GM19467 (cell line): ENCODE measurements around the gene CNIH4.
"Not testable (repeated sequence)": the region's sequence is repeated elsewhere in the genome, so short reads cannot be mapped to it uniquely, and the experiment has no call there.

Experiments used
- ATAC-seq: cut with Tn5 transposase; IDR thresholded peaks from one replicate; pipeline ENCODE4 v1.9.1; 2021; ENCODE audit warnings: mild to moderate bottlenecking, moderate library complexity; ENCODE audit not compliant: unreplicated experiment

Gene CNIH4

DNA sequence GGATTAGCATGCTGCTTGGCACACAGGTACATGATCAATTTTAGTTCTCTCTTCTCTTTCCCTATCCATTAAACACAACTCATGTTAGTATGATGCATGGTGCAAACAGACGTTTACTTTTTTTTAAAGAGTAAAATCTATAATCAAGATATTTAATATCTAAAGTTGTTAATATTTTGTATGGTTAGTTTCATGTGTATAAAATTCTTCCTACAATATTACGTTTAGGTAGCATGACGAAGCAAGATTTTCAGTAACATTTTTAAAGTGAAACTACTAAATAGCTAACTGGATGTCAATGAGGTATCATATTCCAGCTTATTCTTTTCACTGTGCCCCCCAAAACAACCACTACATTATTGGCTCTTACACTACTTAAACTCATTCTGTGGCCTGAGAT, 36.6 kb downstream of the CNIH4 start:
- ATAC-seq: no peak

DNA sequence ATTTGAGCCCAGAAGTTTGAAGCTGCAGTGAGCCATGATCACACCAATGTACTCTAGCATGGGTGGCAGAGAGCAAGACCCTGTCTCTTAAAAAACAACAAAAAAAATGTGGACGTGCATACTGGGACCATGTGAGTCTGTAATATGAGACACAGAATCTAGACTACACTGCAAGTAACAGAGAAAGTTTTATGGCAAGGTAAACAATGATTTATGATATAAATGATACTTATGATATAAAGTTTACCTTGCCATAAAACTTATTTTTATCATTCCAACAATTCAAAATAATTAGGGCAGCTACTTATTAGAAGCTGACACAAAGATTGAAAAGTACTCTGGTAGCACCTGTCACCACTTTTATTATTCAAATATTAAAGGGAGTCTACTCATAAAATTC, 43.2 kb downstream of the CNIH4 start:
- no peak for ATAC-seq

DNA sequence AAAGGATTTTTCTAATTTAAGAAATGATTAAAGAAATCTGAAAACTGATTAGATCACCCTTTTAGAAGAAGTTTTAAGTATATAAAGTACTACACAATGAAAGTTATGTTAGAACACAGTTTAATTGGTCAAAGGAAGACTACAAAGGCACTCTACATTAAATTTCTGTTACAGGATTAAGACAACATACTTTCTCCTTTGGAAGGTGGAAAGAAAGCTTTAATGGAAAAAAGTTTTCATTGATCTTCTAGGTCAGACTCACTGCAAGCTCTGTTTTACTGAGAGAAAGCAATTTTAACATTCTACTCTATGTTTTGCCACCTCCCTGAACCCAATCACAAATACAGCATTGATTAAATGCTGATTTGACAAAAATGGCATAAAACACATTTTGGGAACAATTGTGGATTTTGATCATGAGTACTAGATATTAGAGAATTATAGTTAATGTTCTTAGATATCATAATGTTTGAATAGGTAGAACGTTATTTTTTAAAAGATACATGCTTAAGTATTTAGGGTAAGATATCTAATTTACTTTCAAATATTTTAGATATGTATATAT, 45.9 kb downstream of the CNIH4 start:
- no peak for ATAC-seq

DNA sequence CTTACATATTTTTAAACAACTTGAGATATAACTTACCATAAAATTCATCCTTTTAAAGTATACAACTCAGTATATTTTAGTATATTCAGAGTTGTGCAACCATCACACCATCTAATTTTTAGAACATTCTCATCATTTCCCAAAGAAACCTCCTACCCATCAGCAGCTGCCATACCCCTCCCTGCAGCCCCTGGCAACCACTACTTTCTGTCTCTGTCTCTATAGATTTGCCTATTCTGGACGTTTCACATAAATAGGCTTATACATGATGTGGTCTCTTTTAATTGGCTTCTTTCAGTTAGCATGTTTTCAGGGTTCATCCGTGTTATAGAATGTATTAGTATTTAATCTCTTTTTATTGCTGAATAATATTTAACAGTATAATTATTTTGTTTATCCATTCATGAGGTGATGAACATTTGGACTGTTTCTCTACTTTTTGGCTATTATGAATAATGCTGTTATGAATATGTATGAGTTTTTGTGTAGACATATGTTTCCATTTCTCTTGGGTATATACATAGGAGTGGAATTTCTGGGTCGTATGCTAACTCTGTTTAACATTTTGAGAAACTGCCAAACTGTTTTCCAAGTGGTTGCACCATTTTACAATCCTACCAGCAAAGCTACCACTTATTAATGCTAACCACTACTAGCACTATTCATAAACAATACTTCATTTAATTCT, 48.4 kb downstream of the CNIH4 start:
- no peak for ATAC-seq

DNA sequence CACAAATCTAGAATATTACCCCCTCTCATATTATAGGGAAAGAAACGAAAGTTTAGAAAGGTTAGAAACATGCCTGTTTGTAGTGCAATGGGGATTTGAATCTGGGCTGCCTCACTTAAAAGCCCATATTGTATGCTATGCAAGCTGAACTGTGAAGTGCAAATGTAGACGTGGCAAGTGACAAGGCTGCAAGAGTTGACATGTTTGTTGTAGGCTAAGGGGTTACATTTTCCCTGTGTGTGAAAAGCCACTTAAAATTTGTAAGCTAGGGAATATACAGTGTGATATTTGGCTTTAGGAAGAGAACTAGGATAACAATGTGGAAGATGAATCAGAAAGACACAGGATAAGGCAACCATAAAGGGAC, 48.9 kb downstream of the CNIH4 start:
- ATAC-seq: no peak

DNA sequence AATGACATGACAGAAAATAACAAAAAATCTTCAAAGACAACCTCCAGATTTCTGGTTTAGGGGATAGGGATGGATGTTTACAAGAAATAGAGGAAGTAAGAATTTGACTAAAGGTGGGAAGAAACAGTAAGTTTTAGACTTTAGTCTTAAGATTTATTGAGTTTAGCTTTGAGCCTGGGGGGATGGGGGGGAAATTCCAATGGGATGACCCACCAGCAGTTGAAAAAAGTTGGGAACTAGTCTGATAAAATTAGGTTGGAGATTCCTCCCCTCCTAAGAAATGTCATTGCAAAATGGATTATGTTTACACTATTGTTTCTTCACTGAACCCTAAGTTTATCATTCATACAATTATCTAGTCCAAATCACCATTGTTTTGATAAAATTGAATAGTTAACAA, 49.5 kb downstream of the CNIH4 start:
- no peak for ATAC-seq

DNA sequence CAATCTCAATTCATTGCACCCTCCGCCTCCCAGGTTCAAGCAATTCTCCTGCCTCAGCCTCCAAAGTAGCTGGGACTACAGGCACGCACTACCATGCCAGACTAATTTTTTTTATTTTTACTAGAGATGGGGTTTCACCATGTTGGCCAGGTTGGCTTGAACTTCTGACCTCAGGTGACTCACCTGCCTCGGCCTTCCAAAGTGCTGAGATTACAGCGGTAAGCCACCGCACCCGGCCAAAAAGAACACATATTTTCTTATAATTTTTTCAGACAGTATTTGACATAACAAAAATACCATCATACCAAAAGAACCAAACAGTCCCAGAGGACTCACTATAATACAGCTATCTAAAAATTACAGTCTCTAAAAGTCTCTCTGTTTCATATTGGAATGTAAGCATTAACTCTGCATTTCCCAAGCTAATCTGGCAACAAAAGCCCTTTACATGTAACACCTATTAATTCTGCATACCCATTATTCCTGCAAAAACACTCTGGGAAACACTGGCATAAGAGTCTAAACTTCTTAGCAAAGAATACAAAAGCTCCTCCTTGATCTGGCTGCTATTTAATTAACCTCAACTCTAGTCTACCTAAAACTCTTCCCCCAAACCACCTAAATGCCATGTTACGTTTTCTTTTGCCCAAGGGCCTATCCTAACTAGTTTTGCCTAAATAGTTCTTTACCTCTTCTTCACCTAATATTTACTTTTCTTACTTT, 51.1 kb downstream of the CNIH4 start:
- ATAC-seq: no peak

DNA sequence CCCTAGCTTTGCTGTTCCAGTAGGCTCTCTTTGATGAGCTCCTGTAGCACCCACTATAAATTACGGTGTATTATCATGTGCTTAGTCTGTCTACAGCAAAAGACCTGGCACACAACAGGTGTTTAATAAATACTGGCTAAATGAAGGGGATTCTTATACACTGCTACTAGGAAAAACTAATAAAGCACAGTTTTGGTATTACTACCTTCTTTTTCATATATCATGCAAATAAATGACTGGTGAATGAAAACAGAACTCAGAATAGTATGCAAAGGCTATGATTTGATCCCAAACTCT, 51.6 kb downstream of the CNIH4 start:
- no peak for ATAC-seq

DNA sequence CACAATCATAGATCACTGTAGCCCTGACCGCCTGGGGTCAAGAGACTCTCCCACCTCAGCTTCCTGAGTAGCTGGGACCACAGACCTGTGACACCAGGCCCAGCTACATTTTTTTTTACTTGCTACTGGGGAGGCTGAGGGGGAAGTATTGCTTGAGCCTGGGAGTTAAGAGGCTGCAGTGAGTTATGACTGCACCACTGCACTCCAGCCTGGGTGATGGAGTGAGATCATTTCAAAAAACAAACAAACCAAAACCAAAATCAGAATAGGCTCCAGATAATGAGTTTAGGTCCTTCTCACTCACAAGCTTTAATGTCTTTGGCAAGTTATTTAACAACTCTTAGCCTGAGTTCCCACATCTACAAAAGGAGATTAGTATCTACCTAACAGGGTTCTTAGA, 55.1 kb downstream of the CNIH4 start:
- ATAC-seq: no peak

DNA sequence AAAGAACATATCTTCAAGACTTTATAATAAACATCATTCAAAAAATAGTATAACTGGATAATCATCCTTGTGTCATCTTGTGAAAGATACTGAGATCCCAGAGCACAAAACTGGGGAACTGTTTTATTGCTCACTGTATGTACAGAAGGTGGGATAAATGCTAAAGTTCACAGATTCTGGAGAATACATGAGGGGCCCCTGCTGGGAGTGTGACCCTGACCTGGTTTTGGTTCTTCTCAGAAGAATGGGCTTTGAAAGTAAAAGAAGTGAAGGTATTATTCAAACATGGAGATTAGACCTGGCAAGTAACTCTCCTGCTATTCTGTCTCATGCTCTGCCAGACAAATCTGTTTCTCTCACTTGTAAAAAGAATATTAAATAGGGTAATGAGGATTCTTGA, 63.4 kb downstream of the CNIH4 start:
- ATAC-seq: no peak

DNA sequence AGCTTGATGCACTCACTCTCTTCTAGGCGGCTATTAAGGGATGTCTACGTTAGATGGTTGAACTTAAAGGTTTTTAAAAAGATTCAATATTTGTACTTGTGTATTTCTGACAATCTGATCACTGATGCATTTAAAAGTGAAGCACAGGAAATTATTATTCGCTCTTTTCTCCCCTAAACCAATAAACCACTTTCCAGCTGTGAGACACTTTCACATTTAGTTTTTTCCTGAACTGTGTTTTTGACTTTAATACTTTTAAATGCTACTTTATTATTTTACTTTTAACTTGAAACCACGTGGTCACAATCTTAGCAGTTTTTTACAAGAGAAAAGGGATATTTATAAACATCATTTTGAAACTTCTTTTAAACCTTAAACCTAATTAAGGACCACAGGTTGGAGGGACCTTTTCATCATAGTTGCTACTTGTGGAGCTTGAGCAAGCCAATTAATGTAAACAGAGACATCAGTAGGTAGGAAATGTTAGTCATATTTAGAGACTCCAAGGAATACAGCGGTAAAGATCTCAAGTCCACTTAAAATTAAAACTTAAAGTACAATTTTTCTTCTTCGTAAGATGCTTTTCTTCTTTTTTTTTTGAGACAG, 68.7 kb downstream of the CNIH4 start:
- no peak for ATAC-seq

DNA sequence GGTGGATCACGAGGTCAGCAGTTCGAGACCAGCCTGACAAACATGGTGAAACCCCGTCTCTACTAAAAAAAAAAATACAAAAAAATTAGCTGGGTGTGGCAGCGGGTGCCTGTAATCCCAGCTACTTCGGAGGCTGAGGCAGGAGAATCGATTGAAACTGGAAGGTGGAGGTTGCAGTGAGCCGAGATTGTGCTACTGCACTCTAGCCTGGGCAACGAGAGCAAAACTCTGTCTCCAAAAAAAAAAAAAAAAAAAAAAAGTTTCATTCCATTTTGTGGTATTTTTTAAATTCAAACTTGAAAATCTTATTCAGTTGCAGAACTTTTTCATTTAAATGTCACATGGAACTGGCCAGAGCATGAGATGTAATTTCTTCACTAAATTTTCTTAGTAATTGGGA, 70.2 kb downstream of the CNIH4 start:
- not testable (repeated sequence) for ATAC-seq

DNA sequence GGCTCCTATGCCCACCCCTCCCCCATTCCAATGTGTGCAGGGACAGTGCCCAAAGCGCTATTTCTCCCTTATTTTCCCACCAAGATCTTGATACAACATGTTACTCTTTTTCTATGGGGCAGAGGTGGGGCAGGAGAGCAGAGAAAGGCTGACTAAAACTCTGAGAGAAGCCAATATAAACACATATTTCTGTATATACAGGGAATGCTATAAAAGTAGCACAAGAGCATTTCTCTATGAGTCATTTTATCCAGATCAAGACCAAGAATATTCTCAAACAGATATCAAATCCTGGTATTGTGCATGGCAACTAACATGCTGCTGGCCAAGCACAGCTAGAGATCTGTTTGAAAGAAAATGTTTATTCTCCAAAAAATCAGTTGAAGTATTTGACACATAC, 70.7 kb downstream of the CNIH4 start:
- no peak for ATAC-seq

DNA sequence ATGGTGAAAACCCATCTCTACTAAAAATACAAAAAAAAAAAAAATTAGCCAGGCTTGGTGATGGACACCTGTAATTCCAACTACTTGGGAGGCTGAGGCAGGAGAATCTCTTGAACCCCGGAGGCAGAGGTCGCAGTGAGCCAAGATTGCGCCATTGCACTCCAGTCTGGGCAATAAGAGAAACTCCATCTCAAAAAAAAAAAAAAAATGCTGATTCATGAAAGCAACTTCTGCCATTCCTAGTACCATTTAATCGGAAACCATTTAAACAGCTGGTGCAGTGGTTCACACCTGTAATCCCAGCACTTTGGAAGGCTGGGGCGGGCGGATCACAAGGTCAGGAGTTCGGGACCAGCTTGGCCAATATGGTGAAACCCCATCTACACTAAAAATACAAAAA, 72.0 kb downstream of the CNIH4 start:
- not testable (repeated sequence) for ATAC-seq
